ENCODE results near the gene KCNIP3. TPM values are rescaled to one million over a fixed set of nuclear protein-coding genes. Genes with fewer than 3 reads are reported as not detected.

The KCNIP3 gene
- total and polyA plus RNA-seq, 2 donors (not counting 1 experiment from before 2014, with no cell fraction given) = not detected

DNA sequence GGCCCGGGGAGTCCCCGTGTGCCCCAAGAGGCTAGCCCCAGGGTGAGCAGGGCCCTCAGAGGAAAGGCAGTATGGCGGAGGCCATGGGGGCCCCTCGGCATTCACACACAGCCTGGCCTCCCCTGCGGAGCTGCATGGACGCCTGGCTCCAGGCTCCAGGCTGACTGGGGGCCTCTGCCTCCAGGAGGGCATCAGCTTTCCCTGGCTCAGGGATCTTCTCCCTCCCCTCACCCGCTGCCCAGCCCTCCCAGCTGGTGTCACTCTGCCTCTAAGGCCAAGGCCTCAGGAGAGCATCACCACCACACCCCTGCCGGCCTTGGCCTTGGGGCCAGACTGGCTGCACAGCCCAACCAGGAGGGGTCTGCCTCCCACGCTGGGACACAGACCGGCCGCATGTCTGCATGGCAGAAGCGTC lies 88.4 kb downstream of the KCNIP3 start:
- CTCF ChIA-PET = no interaction called here
- H3K4me1 ChIP-seq (ENCODE audit: control insufficient read depth in 2 of 2, insufficient read depth in 2 of 2, low read length in 2 of 2) = no peaks in the 10 kb centered on the region
- no peaks in the 10 kb centered on the region for H3K9me3 ChIP-seq (ENCODE audit: control extremely low read depth in 1 of 3, control insufficient read depth in 2 of 3, insufficient read depth in 1 of 3, low read length in 2 of 3)
- no peak overlapping the region for H3K4me3 Mint-ChIP-seq
- H3K27ac ChIP-seq (ENCODE audit: low read length in 2 of 2) = no peak overlapping the region
- no peaks in the 10 kb centered on the region for H3K4me1 Mint-ChIP-seq
- H3K27ac Mint-ChIP-seq = no peak overlapping the region
- H4K20me1 ChIP-seq (ENCODE audit: control insufficient read depth, insufficient read depth, low read length, poor library complexity, severe bottlenecking) = no peaks in the 10 kb centered on the region
- H3K36me3 ChIP-seq (replicated peaks in 1 of 2; ENCODE audit: control extremely low read depth in 1 of 2, control insufficient read depth in 1 of 2, extremely low read depth in 1 of 2, insufficient read depth in 2 of 2, low read length in 1 of 2) = no peaks in the 10 kb centered on the region
- no peak overlapping the region for H2AFZ ChIP-seq (ENCODE audit: insufficient read depth, low read depth, low read length, poor library complexity, severe bottlenecking)
- H3K4me2 ChIP-seq (replicated peaks; ENCODE audit: low read depth, low read length, poor library complexity, severe bottlenecking) = no peak overlapping the region
- ATAC-seq (ENCODE audit: low read depth) (no peak), DNase-seq (no peak)
- POLR2A ChIA-PET = no interaction called here
- WGBS (ENCODE audit: insufficient coverage) = 88% methylated on average over 8 of the region's 12 CpGs
- H3K27me3 ChIP-seq (replicated peaks in 1 of 4; ENCODE audit: control extremely low read depth in 1 of 4, control insufficient read depth in 3 of 4, insufficient read depth in 4 of 4, low read length in 3 of 4) = peaks cover 0 to 6% (median 0%) of the 10 kb centered on the region in 4 experiments
- H3K27me3 Mint-ChIP-seq = peaks cover 10% of the 10 kb centered on the region
- no peak overlapping the region for H3K9ac ChIP-seq (ENCODE audit: low read length)
- H3K9me3 Mint-ChIP-seq (ENCODE audit: insufficient read depth) = no peaks in the 10 kb centered on the region
- no peak for TF ChIP-seq EZH2 (IDR thresholded peaks at IDR 0.05; ENCODE audit: borderline replicate concordance, insufficient read depth, low read depth, low read length, poor library complexity, severe bottlenecking)
- TF ChIP-seq, protein P1, sequence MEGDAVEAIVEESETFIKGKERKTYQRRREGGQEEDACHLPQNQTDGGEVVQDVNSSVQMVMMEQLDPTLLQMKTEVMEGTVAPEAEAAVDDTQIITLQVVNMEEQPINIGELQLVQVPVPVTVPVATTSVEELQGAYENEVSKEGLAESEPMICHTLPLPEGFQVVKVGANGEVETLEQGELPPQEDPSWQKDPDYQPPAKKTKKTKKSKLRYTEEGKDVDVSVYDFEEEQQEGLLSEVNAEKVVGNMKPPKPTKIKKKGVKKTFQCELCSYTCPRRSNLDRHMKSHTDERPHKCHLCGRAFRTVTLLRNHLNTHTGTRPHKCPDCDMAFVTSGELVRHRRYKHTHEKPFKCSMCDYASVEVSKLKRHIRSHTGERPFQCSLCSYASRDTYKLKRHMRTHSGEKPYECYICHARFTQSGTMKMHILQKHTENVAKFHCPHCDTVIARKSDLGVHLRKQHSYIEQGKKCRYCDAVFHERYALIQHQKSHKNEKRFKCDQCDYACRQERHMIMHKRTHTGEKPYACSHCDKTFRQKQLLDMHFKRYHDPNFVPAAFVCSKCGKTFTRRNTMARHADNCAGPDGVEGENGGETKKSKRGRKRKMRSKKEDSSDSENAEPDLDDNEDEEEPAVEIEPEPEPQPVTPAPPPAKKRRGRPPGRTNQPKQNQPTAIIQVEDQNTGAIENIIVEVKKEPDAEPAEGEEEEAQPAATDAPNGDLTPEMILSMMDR (IDR thresholded peaks at IDR 0.05) = no peak
- no peaks in the 10 kb centered on the region for H3K79me2 ChIP-seq (ENCODE audit: control insufficient read depth, insufficient read depth, low read length)
- intact Hi-C loops (cut with micrococcal nuclease) = no loop called here
- no peak overlapping the region for H3K4me3 ChIP-seq (ENCODE audit: control extremely low read depth in 1 of 5, extremely low read depth in 1 of 5, insufficient read depth in 1 of 5, low read depth in 2 of 5, low read length in 4 of 5)

DNA sequence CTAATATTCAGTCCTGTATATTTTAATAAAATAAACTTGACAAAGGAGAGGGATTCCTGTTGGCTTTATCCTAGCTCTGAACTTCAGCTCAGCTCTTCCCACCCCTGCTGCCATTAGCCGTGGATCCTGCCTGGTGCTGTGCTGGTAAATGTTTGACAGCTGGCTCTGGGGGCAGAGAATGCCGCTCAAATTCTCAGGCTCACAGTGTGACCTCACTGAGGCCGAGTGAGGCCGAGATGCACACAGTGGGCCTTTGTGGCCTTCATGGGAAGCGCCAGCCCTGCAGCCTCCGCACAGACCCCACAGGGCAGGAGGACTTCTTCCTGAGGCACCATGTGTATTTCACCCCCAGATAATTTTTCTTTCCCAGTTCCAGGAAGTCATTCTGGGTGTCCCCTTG lies 88.9 kb downstream of the KCNIP3 start:
- Histone ChIP-seq H3K4me3 (ENCODE audit: control extremely low read depth in 1 of 5, extremely low read depth in 1 of 5, insufficient read depth in 1 of 5, low read depth in 2 of 5, low read length in 4 of 5) (no peak overlapping the region), H3K27ac (ENCODE audit: low read length in 2 of 2) (no peak overlapping the region), H3K79me2 (ENCODE audit: control insufficient read depth, insufficient read depth, low read length) (no peaks in the 10 kb centered on the region), H3K27me3 (replicated peaks in 1 of 4; ENCODE audit: control extremely low read depth in 1 of 4, control insufficient read depth in 3 of 4, insufficient read depth in 4 of 4, low read length in 3 of 4) (peaks cover 0 to 6% (median 0%) of the 10 kb centered on the region in 4 experiments), H3K9me3 (ENCODE audit: control extremely low read depth in 1 of 3, control insufficient read depth in 2 of 3, insufficient read depth in 1 of 3, low read length in 2 of 3) (no peaks in the 10 kb centered on the region), H3K4me1 (ENCODE audit: control insufficient read depth in 2 of 2, insufficient read depth in 2 of 2, low read length in 2 of 2) (no peaks in the 10 kb centered on the region), H4K20me1 (ENCODE audit: control insufficient read depth, insufficient read depth, low read length, poor library complexity, severe bottlenecking) (no peaks in the 10 kb centered on the region), H2AFZ (ENCODE audit: insufficient read depth, low read depth, low read length, poor library complexity, severe bottlenecking) (no peak overlapping the region), H3K36me3 (replicated peaks in 1 of 2; ENCODE audit: control extremely low read depth in 1 of 2, control insufficient read depth in 1 of 2, extremely low read depth in 1 of 2, insufficient read depth in 2 of 2, low read length in 1 of 2) (no peaks in the 10 kb centered on the region), H3K4me2 (replicated peaks; ENCODE audit: low read depth, low read length, poor library complexity, severe bottlenecking) (no peak overlapping the region), H3K9ac (ENCODE audit: low read length) (no peak overlapping the region)
- Mint-ChIP-seq H3K27me3 (peaks cover 10% of the 10 kb centered on the region), H3K4me1 (no peaks in the 10 kb centered on the region), H3K9me3 (ENCODE audit: insufficient read depth) (no peaks in the 10 kb centered on the region), H3K4me3 (no peak overlapping the region), H3K27ac (no peak overlapping the region)
- TF ChIP-seq, protein P1 (IDR thresholded peaks at IDR 0.05) = no peak
- no peak for TF ChIP-seq EZH2 (IDR thresholded peaks at IDR 0.05; ENCODE audit: borderline replicate concordance, insufficient read depth, low read depth, low read length, poor library complexity, severe bottlenecking)
- ATAC-seq (ENCODE audit: low read depth) = no peak
- DNase-seq = no peak
- intact Hi-C loops (cut with micrococcal nuclease) = no loop called here
- CTCF ChIA-PET = no interaction called here
- POLR2A ChIA-PET = no interaction called here
- 92% methylated on average over 6 of the region's 6 CpGs for WGBS (ENCODE audit: insufficient coverage)

All from B cell (primary cell).